ENCODE results near the gene NELFA. TPM values are rescaled to one million over a fixed set of nuclear protein-coding genes. Genes with fewer than 3 reads are reported as not detected.

NELFA gene
- total and polyA plus RNA-seq, 2 of the 4 experiments (the other 2 are of a cell fraction), result 4.3 to 21.9 TPM

DNA sequence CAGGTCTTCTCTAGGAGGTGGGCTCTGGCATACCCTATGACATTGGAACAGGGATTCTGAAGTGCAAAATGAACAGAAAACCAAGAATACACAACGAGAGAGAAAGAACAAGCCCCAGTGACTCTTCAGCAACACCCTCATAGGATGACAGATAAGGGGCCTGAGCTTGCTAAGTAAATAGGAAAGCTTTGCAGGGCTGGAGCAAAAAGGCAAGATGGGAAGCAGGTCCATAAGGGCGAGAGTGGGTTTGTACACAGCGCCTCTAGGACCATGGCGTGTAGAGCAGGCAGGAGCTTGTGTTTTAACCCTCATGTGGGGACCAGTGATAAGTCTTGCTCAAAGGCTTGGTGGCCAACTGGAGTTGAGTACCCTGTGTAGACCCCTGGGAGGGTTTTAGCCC lies 45.8 kb downstream of the NELFA start:
- Histone ChIP-seq H2AFZ (replicated peaks; ENCODE audit: low read length, poor library complexity) (no peak overlapping the region), H2BK15ac (ENCODE audit: low read depth, low read length) (no peak overlapping the region), H3K9me1 (ENCODE audit: insufficient read depth, low read length) (0 out of 2 replicates have a peak, but pooled peaks cover 10% of the 10 kb centered on the region), H3K23ac (ENCODE audit: low read depth, low read length) (no peak overlapping the region), H2AK5ac (ENCODE audit: low read depth, low read length) (no peak overlapping the region), H4K8ac (ENCODE audit: low read depth in 2 of 2, low read length in 2 of 2) (no peak overlapping the region), H3K27ac (ENCODE audit: insufficient read depth, low read length) (no peak overlapping the region), H2AK9ac (replicated peaks; ENCODE audit: low read depth, low read length, poor library complexity) (no peak overlapping the region), H2BK5ac (ENCODE audit: low read depth, low read length, poor library complexity, severe bottlenecking) (no peak overlapping the region), H3K4me3 (ENCODE audit: insufficient read depth, low read depth, low read length) (no peak overlapping the region), H3K9me3 (ENCODE audit: control insufficient read depth, insufficient read depth, low read length) (no peaks in the 10 kb centered on the region), H3K79me1 (ENCODE audit: low read depth in 1 of 2, low read length in 2 of 2) (peaks cover 14 to 63% of the 10 kb centered on the region in 2 experiments), H4K5ac (ENCODE audit: low read depth, low read length) (no peak overlapping the region), H4K20me1 (ENCODE audit: insufficient read depth, low read length) (peaks cover 3% of the 10 kb centered on the region; the same call in 1 of the 2 replicates), H2BK20ac (ENCODE audit: low read depth, low read length) (no peak overlapping the region), H3K4me1 (ENCODE audit: control insufficient read depth, insufficient read depth, low read length) (peaks cover 12% of the 10 kb centered on the region), H2BK120ac (ENCODE audit: low read depth, low read length) (no peak overlapping the region), H3K4ac (ENCODE audit: low read depth, low read length) (no peak overlapping the region), H3K36me3 (ENCODE audit: control insufficient read depth, insufficient read depth, low read length) (peaks cover 41% of the 10 kb centered on the region), H3K56ac (ENCODE audit: extremely low read depth, insufficient read depth, low read length) (no peak overlapping the region), H3K14ac (replicated peaks; ENCODE audit: low read depth, low read length) (no peak overlapping the region), H3K9ac (ENCODE audit: low read depth, low read length) (no peak overlapping the region), H3K27me3 (ENCODE audit: control insufficient read depth, insufficient read depth, low read length) (no peaks in the 10 kb centered on the region), H3K18ac (ENCODE audit: low read depth, low read length) (no peak overlapping the region), H4K91ac (ENCODE audit: insufficient read depth, low read depth, low read length) (no peak overlapping the region), H3K4me2 (ENCODE audit: low read depth, low read length) (no peak overlapping the region)
- intact Hi-C loops (cut with micrococcal nuclease), result no loop called here
- dilution Hi-C loops (cut with HindIII; ENCODE audit: low sequenced_read_pairs, unreplicated experiment), result no loop called here
- no peak for TF ChIP-seq NFE2L2 (IDR thresholded peaks at IDR 0.05; ENCODE audit: low read depth, low read length)
- TF ChIP-seq CEBPB (IDR thresholded peaks at IDR 0.05; ENCODE audit: low read depth, low read length), result no peak
- TF ChIP-seq CHD1 (IDR thresholded peaks at IDR 0.05; ENCODE audit: low read depth, low read length), result no peak
- no peak for TF ChIP-seq CTCF (conservative IDR thresholded peaks at IDR 0.05; ENCODE audit: low read depth, low read length)
- TF ChIP-seq, protein P1, sequence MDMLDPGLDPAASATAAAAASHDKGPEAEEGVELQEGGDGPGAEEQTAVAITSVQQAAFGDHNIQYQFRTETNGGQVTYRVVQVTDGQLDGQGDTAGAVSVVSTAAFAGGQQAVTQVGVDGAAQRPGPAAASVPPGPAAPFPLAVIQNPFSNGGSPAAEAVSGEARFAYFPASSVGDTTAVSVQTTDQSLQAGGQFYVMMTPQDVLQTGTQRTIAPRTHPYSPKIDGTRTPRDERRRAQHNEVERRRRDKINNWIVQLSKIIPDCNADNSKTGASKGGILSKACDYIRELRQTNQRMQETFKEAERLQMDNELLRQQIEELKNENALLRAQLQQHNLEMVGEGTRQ (IDR thresholded peaks at IDR 0.05; ENCODE audit: low read depth, low read length), result no peak
- no peak for TF ChIP-seq MAFK (IDR thresholded peaks at IDR 0.05; ENCODE audit: low read depth, low read length)
- TF ChIP-seq RAD21 (IDR thresholded peaks at IDR 0.05; ENCODE audit: low read length), result no peak
- TF ChIP-seq FOS (IDR thresholded peaks at IDR 0.05; ENCODE audit: low read depth, low read length), result no peak
- TF ChIP-seq RFX5 (IDR thresholded peaks at IDR 0.05; ENCODE audit: low read depth, low read length), result no peak
- no peak for TF ChIP-seq MXI1 (IDR thresholded peaks at IDR 0.05; ENCODE audit: borderline replicate concordance, low read depth, low read length)
- TF ChIP-seq RCOR1 (IDR thresholded peaks at IDR 0.05; ENCODE audit: insufficient replicate concordance, low read length), result no peak
- no peak for TF ChIP-seq ELK1 (IDR thresholded peaks at IDR 0.05; ENCODE audit: borderline replicate concordance, low read depth, low read length)
- no peak for TF ChIP-seq POLR2A (IDR thresholded peaks at IDR 0.05; ENCODE audit: low read depth, low read length)
- TF ChIP-seq SMC3 (IDR thresholded peaks at IDR 0.05; ENCODE audit: low read depth, low read length), result no peak
- in situ Hi-C loops (cut with MboI; ENCODE audit: low sequenced_read_pairs), result no loop called here
- no peak for DNase-seq
- POLR2A ChIA-PET (ENCODE audit: unreplicated experiment), result no interaction called here
- CTCF ChIA-PET, result no interaction called here
- no peak for ATAC-seq (ENCODE audit: low read depth)
- 100% methylated on average over 3 of the region's 4 CpGs; no CpG with 5 or more reads in 1 of the 2 experiments for WGBS, 2 experiments (ENCODE audit: extremely low coverage in 2 of 2, insufficient read length in 1 of 2)
- BruUV-seq (replicated peaks), result no TSS peak
